ENCODE measurements around the gene KDM2B. TPM values are rescaled to one million over a fixed set of nuclear protein-coding genes. Genes with fewer than 3 reads are reported as not detected.

KDM2B gene
- total RNA-seq, 1 donor from 2014 or later: 21.3 TPM

DNA sequence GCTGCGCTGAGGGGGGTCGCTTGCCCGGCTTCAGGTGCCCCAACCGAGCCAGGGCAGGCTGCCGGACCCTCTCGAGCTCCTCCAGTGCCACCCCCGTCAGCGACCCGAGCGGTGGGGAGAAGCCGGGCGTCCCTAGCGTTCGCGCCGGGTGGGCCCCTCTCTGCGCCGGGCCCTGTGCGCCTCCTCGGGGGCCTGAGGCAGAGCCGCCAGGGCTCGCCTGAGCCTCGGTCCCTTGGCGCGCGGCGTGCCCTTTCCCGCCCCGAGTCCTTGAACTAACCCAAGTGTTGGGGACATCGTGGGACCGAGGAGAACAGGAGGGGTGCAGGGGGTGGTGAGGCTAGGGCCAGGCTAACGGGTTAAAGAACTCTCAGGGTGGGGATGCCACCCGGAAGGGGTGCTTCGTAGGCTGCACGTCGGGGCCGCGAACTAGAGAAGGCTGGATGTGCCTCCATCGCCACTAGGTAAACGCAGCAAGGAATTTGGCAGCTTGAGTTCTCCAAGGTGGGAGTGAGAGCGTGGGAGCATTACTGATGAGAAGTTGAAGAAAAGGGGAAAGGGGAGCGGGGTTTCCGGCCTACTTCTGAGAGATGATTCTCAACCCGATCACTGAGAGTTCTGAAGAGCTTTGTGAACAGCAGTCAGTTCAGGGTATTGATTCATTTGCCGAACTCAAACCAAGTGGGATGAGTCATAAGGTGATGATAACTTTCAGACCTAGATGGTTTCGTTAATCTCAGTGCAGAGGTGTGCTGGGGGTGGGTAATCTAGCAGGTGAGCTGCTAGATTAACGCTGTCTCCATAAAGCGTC is 180.3 kb downstream of the KDM2B start:
- Mint-ChIP-seq H3K4me3 (ENCODE audit: unreplicated experiment) (peak overlapping the region; percentile 98), H3K36me3 (ENCODE audit: low read depth) (peaks cover 1% of the 10 kb centered on the region), H3K27me3 (ENCODE audit: low read depth) (no peaks in the 10 kb centered on the region), H3K9me3 (ENCODE audit: low read depth) (no peaks in the 10 kb centered on the region), H3K27ac (ENCODE audit: unreplicated experiment) (peak overlapping the region; percentile 95), H3K4me1 (ENCODE audit: low read depth) (peaks cover 37% of the 10 kb centered on the region)
- TF ChIP-seq, protein P1, sequence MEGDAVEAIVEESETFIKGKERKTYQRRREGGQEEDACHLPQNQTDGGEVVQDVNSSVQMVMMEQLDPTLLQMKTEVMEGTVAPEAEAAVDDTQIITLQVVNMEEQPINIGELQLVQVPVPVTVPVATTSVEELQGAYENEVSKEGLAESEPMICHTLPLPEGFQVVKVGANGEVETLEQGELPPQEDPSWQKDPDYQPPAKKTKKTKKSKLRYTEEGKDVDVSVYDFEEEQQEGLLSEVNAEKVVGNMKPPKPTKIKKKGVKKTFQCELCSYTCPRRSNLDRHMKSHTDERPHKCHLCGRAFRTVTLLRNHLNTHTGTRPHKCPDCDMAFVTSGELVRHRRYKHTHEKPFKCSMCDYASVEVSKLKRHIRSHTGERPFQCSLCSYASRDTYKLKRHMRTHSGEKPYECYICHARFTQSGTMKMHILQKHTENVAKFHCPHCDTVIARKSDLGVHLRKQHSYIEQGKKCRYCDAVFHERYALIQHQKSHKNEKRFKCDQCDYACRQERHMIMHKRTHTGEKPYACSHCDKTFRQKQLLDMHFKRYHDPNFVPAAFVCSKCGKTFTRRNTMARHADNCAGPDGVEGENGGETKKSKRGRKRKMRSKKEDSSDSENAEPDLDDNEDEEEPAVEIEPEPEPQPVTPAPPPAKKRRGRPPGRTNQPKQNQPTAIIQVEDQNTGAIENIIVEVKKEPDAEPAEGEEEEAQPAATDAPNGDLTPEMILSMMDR (IDR thresholded peaks at IDR 0.05): peak; percentile 41
- no peak for DNase-seq (ENCODE audit: low spot score)

DNA sequence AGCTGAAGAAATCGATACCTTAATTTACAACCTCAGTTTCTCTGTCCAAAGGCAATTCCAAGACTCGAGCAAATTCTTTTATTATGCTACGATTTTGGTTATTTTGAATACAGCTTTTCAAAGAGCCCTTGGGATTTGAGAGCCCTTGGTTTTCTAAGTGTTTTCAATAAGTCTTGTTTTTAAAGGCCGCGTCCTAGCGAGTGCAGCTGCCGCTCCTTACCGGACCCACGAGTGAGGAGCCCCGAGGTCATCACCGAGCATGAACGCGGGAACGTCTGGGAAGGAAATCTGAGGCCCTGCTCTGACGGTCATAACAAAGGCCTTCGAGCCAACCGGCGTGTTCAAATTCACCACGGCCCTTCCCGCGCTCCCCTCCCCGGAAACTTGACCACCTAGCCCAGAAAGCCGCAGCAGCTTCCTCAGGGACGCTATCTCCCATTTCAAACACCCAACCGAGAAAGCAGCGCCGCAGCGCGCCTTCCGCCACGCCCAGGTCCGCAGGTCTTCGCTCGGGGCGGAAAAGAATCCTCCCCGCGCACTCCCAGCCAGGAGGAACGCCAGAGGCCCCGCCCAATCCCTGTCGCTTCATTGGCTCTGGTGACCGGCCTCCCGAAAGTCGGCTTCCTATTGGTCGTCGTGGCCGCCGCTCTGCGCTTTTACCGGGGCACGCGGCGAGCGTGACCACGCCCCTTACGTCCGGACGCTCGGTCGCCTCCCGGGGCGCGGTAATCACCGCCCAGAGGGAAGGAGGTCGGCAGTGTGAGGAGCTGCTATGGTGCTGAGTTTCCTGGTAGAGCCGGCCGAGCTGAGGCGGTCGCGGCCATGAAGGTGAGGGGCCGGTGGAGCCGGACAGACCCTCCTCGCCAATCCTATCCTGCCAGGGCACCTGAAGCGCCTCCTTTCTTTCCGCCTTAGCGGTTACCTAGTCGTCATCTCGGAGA is 181.2 kb downstream of the KDM2B start, which contains the start of gene RNF34:
Gene RNF34 (plus strand): TSS at position 728 of the 941 bp plus-strand sequence. CDS start 95 bp downstream, at position 823.
- DNase-seq (ENCODE audit: low spot score): peak; percentile 99
- H3K36me3 Mint-ChIP-seq (ENCODE audit: low read depth): peaks cover 1% of the 10 kb centered on the region
- peaks cover 37% of the 10 kb centered on the region for H3K4me1 Mint-ChIP-seq (ENCODE audit: low read depth)
- peak within 1 kb of the TSS; percentile 98 for H3K4me3 Mint-ChIP-seq (ENCODE audit: unreplicated experiment)
- TF ChIP-seq, protein P1 (IDR thresholded peaks at IDR 0.05): peak; percentile 56
- H3K9me3 Mint-ChIP-seq (ENCODE audit: low read depth): no peaks in the 10 kb centered on the region
- peak within 1 kb of the TSS; percentile 95 for H3K27ac Mint-ChIP-seq (ENCODE audit: unreplicated experiment)
- no peaks in the 10 kb centered on the region for H3K27me3 Mint-ChIP-seq (ENCODE audit: low read depth)

DNA sequence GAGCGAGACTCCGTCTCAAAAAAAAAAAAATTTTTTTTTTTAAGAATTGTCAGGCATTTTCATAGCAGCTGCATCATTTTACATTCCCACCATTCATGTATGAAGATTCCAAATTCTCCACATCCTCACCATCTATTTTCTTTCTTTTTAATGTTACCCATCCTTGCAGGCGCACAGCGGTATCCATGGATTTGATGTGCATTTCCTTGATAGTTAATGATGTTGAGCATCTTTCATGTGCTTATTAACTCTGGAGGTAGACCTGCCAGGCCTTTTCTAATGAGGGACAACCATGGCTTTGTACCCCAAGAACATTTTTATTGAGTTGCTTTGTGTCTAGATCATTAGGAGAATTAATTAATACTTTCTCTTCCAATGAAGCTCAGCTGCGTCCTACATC is 182.5 kb downstream of the KDM2B start:
- H3K4me1 Mint-ChIP-seq (ENCODE audit: low read depth): peaks cover 37% of the 10 kb centered on the region
- no peak for DNase-seq (ENCODE audit: low spot score)
- no peaks in the 10 kb centered on the region for H3K9me3 Mint-ChIP-seq (ENCODE audit: low read depth)
- H3K27me3 Mint-ChIP-seq (ENCODE audit: low read depth): no peaks in the 10 kb centered on the region
- H3K36me3 Mint-ChIP-seq (ENCODE audit: low read depth): no peaks in the 10 kb centered on the region
- no peak overlapping the region for H3K4me3 Mint-ChIP-seq (ENCODE audit: unreplicated experiment)
- TF ChIP-seq, protein P1 (IDR thresholded peaks at IDR 0.05): no peak
- H3K27ac Mint-ChIP-seq (ENCODE audit: unreplicated experiment): no peak overlapping the region

DNA sequence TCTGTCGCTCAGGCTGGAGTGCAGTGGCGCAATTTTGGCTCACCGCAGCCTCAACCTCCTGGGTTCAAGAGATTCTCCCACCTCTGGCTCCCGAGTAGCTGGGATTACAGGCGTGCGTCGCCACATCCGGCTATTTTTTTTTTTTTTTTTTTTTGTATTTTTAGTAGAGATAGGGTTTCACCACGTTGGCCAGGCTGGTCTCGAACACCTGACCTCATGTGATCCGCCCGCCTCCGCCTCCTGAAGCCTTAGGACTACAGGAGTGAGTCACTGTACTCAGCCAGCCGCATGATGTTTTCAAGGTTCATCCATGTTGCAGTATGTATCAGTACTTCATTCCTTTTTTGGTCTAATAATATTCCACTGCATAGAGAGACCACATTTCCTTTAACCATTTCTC is 183.3 kb downstream of the KDM2B start:
- H3K27me3 Mint-ChIP-seq (ENCODE audit: low read depth): no peaks in the 10 kb centered on the region
- no peaks in the 10 kb centered on the region for H3K9me3 Mint-ChIP-seq (ENCODE audit: low read depth)
- TF ChIP-seq, protein P1 (IDR thresholded peaks at IDR 0.05): no peak
- peaks cover 33% of the 10 kb centered on the region for H3K4me1 Mint-ChIP-seq (ENCODE audit: low read depth)
- no peak overlapping the region for H3K27ac Mint-ChIP-seq (ENCODE audit: unreplicated experiment)
- no peak overlapping the region for H3K4me3 Mint-ChIP-seq (ENCODE audit: unreplicated experiment)
- DNase-seq (ENCODE audit: low spot score): no peak
- no peaks in the 10 kb centered on the region for H3K36me3 Mint-ChIP-seq (ENCODE audit: low read depth)

DNA sequence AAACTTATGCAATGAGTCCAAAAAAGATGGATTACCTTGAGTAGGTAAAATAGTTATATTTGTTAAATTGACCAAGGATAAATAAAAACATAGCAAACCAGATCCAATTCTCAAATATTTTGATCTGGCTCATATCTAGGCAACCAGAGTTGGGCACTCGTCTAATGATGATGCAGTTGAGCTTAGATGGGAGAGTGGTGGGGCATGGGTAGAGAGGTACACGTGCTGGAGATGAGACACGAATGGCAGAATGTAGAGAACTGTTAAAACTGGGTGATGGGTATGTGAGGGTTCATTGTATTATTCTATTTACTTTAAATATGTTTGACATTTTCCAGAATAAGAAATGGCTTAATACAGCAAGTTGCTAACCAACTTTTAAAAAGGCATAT is 188.5 kb downstream of the KDM2B start:
- no peaks in the 10 kb centered on the region for H3K36me3 Mint-ChIP-seq (ENCODE audit: low read depth)
- no peak overlapping the region for H3K27ac Mint-ChIP-seq (ENCODE audit: unreplicated experiment)
- no peaks in the 10 kb centered on the region for H3K9me3 Mint-ChIP-seq (ENCODE audit: low read depth)
- no peaks in the 10 kb centered on the region for H3K4me1 Mint-ChIP-seq (ENCODE audit: low read depth)
- no peak overlapping the region for H3K4me3 Mint-ChIP-seq (ENCODE audit: unreplicated experiment)
- TF ChIP-seq, protein P1 (IDR thresholded peaks at IDR 0.05): no peak
- no peaks in the 10 kb centered on the region for H3K27me3 Mint-ChIP-seq (ENCODE audit: low read depth)
- no peak for DNase-seq (ENCODE audit: low spot score)

Measured in chondrocyte (in vitro differentiated cells).